ENCODE measurements around the gene AP3S2.

- TF ChIP-seq ZNF274 (IDR thresholded peaks at IDR 0.05; ENCODE audit: low read depth, low read length) (no peak), YY1 (IDR thresholded peaks at IDR 0.05; ENCODE audit: insufficient read depth, insufficient read length) (no peak), SUZ12 (IDR thresholded peaks at IDR 0.05; ENCODE audit: extremely low read depth, insufficient read depth, insufficient read length) (no peak)
Measured at GRCh38 chr15:89910891-89911626, 17.3 kb upstream of the AP3S2 start.

Data from NT2/D1 (cell line).